Measurements from ENCODE around the gene MAPK9.

The MAPK9 gene

GRCh38 chr5:180238631-180239030, 53.3 kb downstream of the MAPK9 start:
- Histone ChIP-seq H3K9ac (ENCODE audit: low read depth in 1 of 2, low read length in 2 of 2) (no peak overlapping the region), H3K4me3 (ENCODE audit: low read depth in 1 of 2, low read length in 2 of 2) (no peak overlapping the region), H3K36me3 (ENCODE audit: control insufficient read depth in 1 of 2, insufficient read depth in 2 of 2, low read length in 2 of 2) (peaks cover 30 to 89% of the 10 kb centered on the region in 2 donors), H3K4me1 (ENCODE audit: control insufficient read depth in 1 of 2, insufficient read depth in 2 of 2, low read length in 2 of 2) (no peaks in the 10 kb centered on the region), H3K27ac (ENCODE audit: low read depth, low read length) (no peak overlapping the region), H3K27me3 (ENCODE audit: control insufficient read depth in 1 of 2, insufficient read depth in 2 of 2, low read length in 2 of 2) (no peaks in the 10 kb centered on the region), H3K9me3 (ENCODE audit: control insufficient read depth in 1 of 2, low read length in 2 of 2) (peaks cover 0 to 6% of the 10 kb centered on the region in 2 donors)

GRCh38 chr5:180235846-180236245, 56.0 kb downstream of the MAPK9 start:
- Histone ChIP-seq H3K27me3 (ENCODE audit: control insufficient read depth in 1 of 2, insufficient read depth in 2 of 2, low read length in 2 of 2) (no peaks in the 10 kb centered on the region), H3K4me3 (ENCODE audit: low read depth in 1 of 2, low read length in 2 of 2) (no peak overlapping the region), H3K9ac (ENCODE audit: low read depth in 1 of 2, low read length in 2 of 2) (no peak overlapping the region), H3K4me1 (ENCODE audit: control insufficient read depth in 1 of 2, insufficient read depth in 2 of 2, low read length in 2 of 2) (no peaks in the 10 kb centered on the region), H3K27ac (ENCODE audit: low read depth, low read length) (no peak overlapping the region), H3K36me3 (ENCODE audit: control insufficient read depth in 1 of 2, insufficient read depth in 2 of 2, low read length in 2 of 2) (peaks cover 25 to 80% of the 10 kb centered on the region in 2 donors), H3K9me3 (ENCODE audit: control insufficient read depth in 1 of 2, low read length in 2 of 2) (peaks cover 0 to 3% of the 10 kb centered on the region in 2 donors)

- Histone ChIP-seq H3K4me1 (ENCODE audit: control insufficient read depth in 1 of 2, insufficient read depth in 2 of 2, low read length in 2 of 2) (no peaks in the 10 kb centered on the region), H3K4me3 (ENCODE audit: low read depth in 1 of 2, low read length in 2 of 2) (no peak overlapping the region), H3K27me3 (ENCODE audit: control insufficient read depth in 1 of 2, insufficient read depth in 2 of 2, low read length in 2 of 2) (no peaks in the 10 kb centered on the region), H3K9me3 (ENCODE audit: control insufficient read depth in 1 of 2, low read length in 2 of 2) (peaks cover 0 to 4% of the 10 kb centered on the region in 2 donors), H3K9ac (ENCODE audit: low read depth in 1 of 2, low read length in 2 of 2) (no peak overlapping the region), H3K27ac (ENCODE audit: low read depth, low read length) (no peak overlapping the region), H3K36me3 (ENCODE audit: control insufficient read depth in 1 of 2, insufficient read depth in 2 of 2, low read length in 2 of 2) (peaks cover 17 to 72% of the 10 kb centered on the region in 2 donors)
These were observed 56.8 kb downstream of the MAPK9 start for GRCh38 chr5:180235077-180235476.

GRCh38 chr5:180234271-180234670, 57.6 kb downstream of the MAPK9 start:
- Histone ChIP-seq H3K9me3 (ENCODE audit: control insufficient read depth in 1 of 2, low read length in 2 of 2) (peaks cover 0 to 6% of the 10 kb centered on the region in 2 donors), H3K27ac (ENCODE audit: low read depth, low read length) (no peak overlapping the region), H3K9ac (ENCODE audit: low read depth in 1 of 2, low read length in 2 of 2) (no peak overlapping the region), H3K36me3 (ENCODE audit: control insufficient read depth in 1 of 2, insufficient read depth in 2 of 2, low read length in 2 of 2) (peaks cover 17 to 64% of the 10 kb centered on the region in 2 donors), H3K4me1 (ENCODE audit: control insufficient read depth in 1 of 2, insufficient read depth in 2 of 2, low read length in 2 of 2) (no peaks in the 10 kb centered on the region), H3K27me3 (ENCODE audit: control insufficient read depth in 1 of 2, insufficient read depth in 2 of 2, low read length in 2 of 2) (no peaks in the 10 kb centered on the region), H3K4me3 (ENCODE audit: low read depth in 1 of 2, low read length in 2 of 2) (no peak overlapping the region)

- Histone ChIP-seq H3K9ac (ENCODE audit: low read depth in 1 of 2, low read length in 2 of 2) (no peak overlapping the region), H3K36me3 (ENCODE audit: control insufficient read depth in 1 of 2, insufficient read depth in 2 of 2, low read length in 2 of 2) (peaks cover 13 to 59% of the 10 kb centered on the region in 2 donors), H3K9me3 (ENCODE audit: control insufficient read depth in 1 of 2, low read length in 2 of 2) (peaks cover 0 to 6% of the 10 kb centered on the region in 2 donors)
These were observed 58.2 kb downstream of the MAPK9 start for GRCh38 chr5:180233729-180234128.

GRCh38 chr5:180230017-180230416, 61.9 kb downstream of the MAPK9 start:
- Histone ChIP-seq H3K36me3 (ENCODE audit: control insufficient read depth in 1 of 2, insufficient read depth in 2 of 2, low read length in 2 of 2) (peaks cover 2 to 25% of the 10 kb centered on the region in 2 donors), H3K4me3 (ENCODE audit: low read depth in 1 of 2, low read length in 2 of 2) (no peak overlapping the region), H3K4me1 (ENCODE audit: control insufficient read depth in 1 of 2, insufficient read depth in 2 of 2, low read length in 2 of 2) (no peaks in the 10 kb centered on the region), H3K27me3 (ENCODE audit: control insufficient read depth in 1 of 2, insufficient read depth in 2 of 2, low read length in 2 of 2) (no peaks in the 10 kb centered on the region), H3K9ac (ENCODE audit: low read depth in 1 of 2, low read length in 2 of 2) (no peak overlapping the region), H3K27ac (ENCODE audit: low read depth, low read length) (no peak overlapping the region), H3K9me3 (ENCODE audit: control insufficient read depth in 1 of 2, low read length in 2 of 2) (peaks cover 9 to 20% of the 10 kb centered on the region in 2 donors)

More at GRCh38 chr5:180233729-180234128, 58.2 kb downstream of the MAPK9 start:
- H3K4me1 ChIP-seq (ENCODE audit: control insufficient read depth in 1 of 2, insufficient read depth in 2 of 2, low read length in 2 of 2): no peaks in the 10 kb centered on the region
- no peak overlapping the region for H3K27ac ChIP-seq (ENCODE audit: low read depth, low read length)
- H3K27me3 ChIP-seq (ENCODE audit: control insufficient read depth in 1 of 2, insufficient read depth in 2 of 2, low read length in 2 of 2): no peaks in the 10 kb centered on the region
- H3K4me3 ChIP-seq (ENCODE audit: low read depth in 1 of 2, low read length in 2 of 2): no peak overlapping the region

GRCh38 chr5:180222056-180222455, 69.8 kb downstream of the MAPK9 start:
- Histone ChIP-seq H3K9me3 (ENCODE audit: control insufficient read depth in 1 of 2, low read length in 2 of 2) (peaks cover 44 to 46% of the 10 kb centered on the region in 2 donors), H3K4me3 (ENCODE audit: low read depth in 1 of 2, low read length in 2 of 2) (no peak overlapping the region)

GRCh38 chr5:180217797-180218196, 74.1 kb downstream of the MAPK9 start:
- Histone ChIP-seq H3K36me3 (ENCODE audit: control insufficient read depth in 1 of 2, insufficient read depth in 2 of 2, low read length in 2 of 2) (no peaks in the 10 kb centered on the region), H3K27me3 (ENCODE audit: control insufficient read depth in 1 of 2, insufficient read depth in 2 of 2, low read length in 2 of 2) (peaks cover 0 to 5% of the 10 kb centered on the region in 2 donors), H3K4me3 (ENCODE audit: low read depth in 1 of 2, low read length in 2 of 2) (no peak overlapping the region), H3K9ac (ENCODE audit: low read depth in 1 of 2, low read length in 2 of 2) (no peak overlapping the region), H3K27ac (ENCODE audit: low read depth, low read length) (no peak overlapping the region), H3K4me1 (ENCODE audit: control insufficient read depth in 1 of 2, insufficient read depth in 2 of 2, low read length in 2 of 2) (no peaks in the 10 kb centered on the region), H3K9me3 (ENCODE audit: control insufficient read depth in 1 of 2, low read length in 2 of 2) (peaks cover 32 to 36% of the 10 kb centered on the region in 2 donors)

More at GRCh38 chr5:180222056-180222455, 69.8 kb downstream of the MAPK9 start:
- no peaks in the 10 kb centered on the region for H3K4me1 ChIP-seq (ENCODE audit: control insufficient read depth in 1 of 2, insufficient read depth in 2 of 2, low read length in 2 of 2)
- no peaks in the 10 kb centered on the region for H3K36me3 ChIP-seq (ENCODE audit: control insufficient read depth in 1 of 2, insufficient read depth in 2 of 2, low read length in 2 of 2)
- H3K27me3 ChIP-seq (ENCODE audit: control insufficient read depth in 1 of 2, insufficient read depth in 2 of 2, low read length in 2 of 2): no peaks in the 10 kb centered on the region
- no peak overlapping the region for H3K27ac ChIP-seq (ENCODE audit: low read depth, low read length)
- no peak overlapping the region for H3K9ac ChIP-seq (ENCODE audit: low read depth in 1 of 2, low read length in 2 of 2)

GRCh38 chr5:180216646-180217171, 75.2 kb downstream of the MAPK9 start:
- Histone ChIP-seq H3K27ac (ENCODE audit: low read depth, low read length) (no peak overlapping the region), H3K4me1 (ENCODE audit: control insufficient read depth in 1 of 2, insufficient read depth in 2 of 2, low read length in 2 of 2) (no peaks in the 10 kb centered on the region), H3K27me3 (ENCODE audit: control insufficient read depth in 1 of 2, insufficient read depth in 2 of 2, low read length in 2 of 2) (peaks cover 0 to 5% of the 10 kb centered on the region in 2 donors), H3K9ac (ENCODE audit: low read depth in 1 of 2, low read length in 2 of 2) (no peak overlapping the region), H3K9me3 (ENCODE audit: control insufficient read depth in 1 of 2, low read length in 2 of 2) (peaks cover 24 to 25% of the 10 kb centered on the region in 2 donors), H3K36me3 (ENCODE audit: control insufficient read depth in 1 of 2, insufficient read depth in 2 of 2, low read length in 2 of 2) (no peaks in the 10 kb centered on the region), H3K4me3 (ENCODE audit: low read depth in 1 of 2, low read length in 2 of 2) (no peak overlapping the region)

- no peak overlapping the region for H3K9ac ChIP-seq (ENCODE audit: low read depth in 1 of 2, low read length in 2 of 2)
- no peaks in the 10 kb centered on the region for H3K4me1 ChIP-seq (ENCODE audit: control insufficient read depth in 1 of 2, insufficient read depth in 2 of 2, low read length in 2 of 2)
- H3K36me3 ChIP-seq (ENCODE audit: control insufficient read depth in 1 of 2, insufficient read depth in 2 of 2, low read length in 2 of 2): no peaks in the 10 kb centered on the region
- peaks cover 0 to 5% of the 10 kb centered on the region in 2 donors for H3K27me3 ChIP-seq (ENCODE audit: control insufficient read depth in 1 of 2, insufficient read depth in 2 of 2, low read length in 2 of 2)
- no peak overlapping the region for H3K27ac ChIP-seq (ENCODE audit: low read depth, low read length)
- no peak overlapping the region for H3K4me3 ChIP-seq (ENCODE audit: low read depth in 1 of 2, low read length in 2 of 2)
- peaks cover 22 to 24% of the 10 kb centered on the region in 2 donors for H3K9me3 ChIP-seq (ENCODE audit: control insufficient read depth in 1 of 2, low read length in 2 of 2)
These were observed 75.9 kb downstream of the MAPK9 start for GRCh38 chr5:180215783-180216630.
